Smooth muscle cell (in vitro differentiated cells): ENCODE data around the gene SPZ1. TPM values are rescaled to one million over a fixed set of nuclear protein-coding genes. Genes with fewer than 3 reads are reported as not detected.
"Not testable (repeated sequence)": the region's sequence is repeated elsewhere in the genome, so short reads cannot be mapped to it uniquely, and the experiment has no call there.

Experiments used
- DNase-seq: peaks from one replicate; lab custom pipeline; 2025; ENCODE audit not compliant: unreplicated experiment; lab: John Stamatoyannopoulos, UW
- H2AFZ ChIP-seq: fragments of 200-600 bp; sonication (generic); 2 replicates; pipeline ENCODE4 v1.6.0; 2016; ENCODE audit warnings: antibody characterized with exemption, low read depth, mild to moderate bottlenecking
- H3F3A ChIP-seq: fragments of 200-600 bp; sonication (generic); 2 replicates; pipeline ENCODE4 v1.6.0; 2017; ENCODE audit warnings: antibody characterized with exemption, low read depth
- H3K27ac ChIP-seq: fragments of 200-600 bp; sonication (generic); 2 replicates; pipeline ENCODE4 v1.5.1; 2016; ENCODE audit warnings: low read depth, mild to moderate bottlenecking
- H3K27me3 ChIP-seq: fragments of 200-600 bp; sonication (generic); 2 replicates; pipeline ENCODE4 v1.6.1; 2016; ENCODE audit warnings: low read depth, mild to moderate bottlenecking
- H3K36me3 ChIP-seq: fragments of 200-600 bp; sonication (generic); 2 replicates; pipeline ENCODE4 v1.5.1; 2016; ENCODE audit warnings: low read depth
- H3K4me1 ChIP-seq: fragments of 200-600 bp; sonication (generic); 2 replicates; pipeline ENCODE4 v1.5.1; 2016; ENCODE audit warnings: low read depth
- H3K4me2 ChIP-seq: fragments of 200-600 bp; sonication (generic); 2 replicates; pipeline ENCODE4 v1.6.0; 2016; ENCODE audit warnings: mild to moderate bottlenecking
- H3K4me3 ChIP-seq: fragments of 200-600 bp; sonication (generic); 2 replicates; pipeline ENCODE4 v1.5.1; 2016; ENCODE audit warnings: mild to moderate bottlenecking
- H3K79me2 ChIP-seq: fragments of 200-600 bp; sonication (generic); 2 replicates; pipeline ENCODE4 v1.6.0; 2016; ENCODE audit warnings: low read depth, mild to moderate bottlenecking
- H3K9ac ChIP-seq: fragments of 200-600 bp; sonication (generic); 2 replicates; pipeline ENCODE4 v1.6.0; 2016; ENCODE audit warnings: low read depth
- H3K9me3 ChIP-seq: fragments of 200-600 bp; sonication (generic); replicated peaks from 2 replicates; pipeline ENCODE4 v1.5.1; 2016; ENCODE audit warnings: low read depth
- H4K20me1 ChIP-seq: fragments of 200-600 bp; sonication (generic); 2 replicates; pipeline ENCODE4 v1.6.0; 2016; ENCODE audit warnings: low read depth
- WGBS: methylation state at CpG from one replicate; pipeline ENCODE4 v1.1.7; 2016; ENCODE audit warnings: low lambda C conversion rate; 5-methylcytosine and 5-hydroxymethylcytosine counted together
- polyA plus RNA-seq: library from polyadenylated mRNA; unstranded; fragments of >200 nt; fragmentation: Nextera tagmentation; extraction: Ambion mirVana; gene quantifications from 2 replicates; pipeline ENCODE4 v1.2.1, GENCODE V29; 2016
- total RNA-seq: library from RNA; depleted of rRNA; stranded (reverse); fragments of >200 nt; gene quantifications from 2 replicates; pipeline ENCODE4 v1.2.3, GENCODE V29; 2014
- TF ChIP-seq, protein P1 (sequence below): fragments of 200-600 bp; sonication (generic); IDR thresholded peaks from 2 replicates; pipeline ENCODE4 v1.5.1; 2017; ENCODE audit warnings: borderline replicate concordance, mild to moderate bottlenecking, antibody characterized with exemption; ENCODE audit not compliant: insufficient read depth, poor library complexity, severe bottlenecking

SPZ1 gene
- total and polyA plus RNA-seq, 2 experiments from 2014 or later, result not detected

- Histone ChIP-seq H3K27me3 (no peaks in the 10 kb centered on the region), H3F3A (no peaks in the 10 kb centered on the region), H3K4me2 (no peak overlapping the region), H2AFZ (no peak overlapping the region), H3K36me3 (no peaks in the 10 kb centered on the region), H3K4me1 (no peaks in the 10 kb centered on the region), H3K79me2 (no peaks in the 10 kb centered on the region), H4K20me1 (no peaks in the 10 kb centered on the region), H3K9me3 (no peaks in the 10 kb centered on the region), H3K4me3 (no peak overlapping the region), H3K9ac (no peak overlapping the region), H3K27ac (no peak overlapping the region)
- WGBS, result 98% methylated on average over 8 of the region's 8 CpGs
- DNase-seq, result no peak
- TF ChIP-seq, protein P1, sequence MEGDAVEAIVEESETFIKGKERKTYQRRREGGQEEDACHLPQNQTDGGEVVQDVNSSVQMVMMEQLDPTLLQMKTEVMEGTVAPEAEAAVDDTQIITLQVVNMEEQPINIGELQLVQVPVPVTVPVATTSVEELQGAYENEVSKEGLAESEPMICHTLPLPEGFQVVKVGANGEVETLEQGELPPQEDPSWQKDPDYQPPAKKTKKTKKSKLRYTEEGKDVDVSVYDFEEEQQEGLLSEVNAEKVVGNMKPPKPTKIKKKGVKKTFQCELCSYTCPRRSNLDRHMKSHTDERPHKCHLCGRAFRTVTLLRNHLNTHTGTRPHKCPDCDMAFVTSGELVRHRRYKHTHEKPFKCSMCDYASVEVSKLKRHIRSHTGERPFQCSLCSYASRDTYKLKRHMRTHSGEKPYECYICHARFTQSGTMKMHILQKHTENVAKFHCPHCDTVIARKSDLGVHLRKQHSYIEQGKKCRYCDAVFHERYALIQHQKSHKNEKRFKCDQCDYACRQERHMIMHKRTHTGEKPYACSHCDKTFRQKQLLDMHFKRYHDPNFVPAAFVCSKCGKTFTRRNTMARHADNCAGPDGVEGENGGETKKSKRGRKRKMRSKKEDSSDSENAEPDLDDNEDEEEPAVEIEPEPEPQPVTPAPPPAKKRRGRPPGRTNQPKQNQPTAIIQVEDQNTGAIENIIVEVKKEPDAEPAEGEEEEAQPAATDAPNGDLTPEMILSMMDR, result no peak
These were observed 20.2 kb upstream of the SPZ1 start for GRCh38 chr5:80299601-80300000.

- no peaks in the 10 kb centered on the region for H4K20me1 ChIP-seq
- TF ChIP-seq, protein P1, result no peak
- H3K79me2 ChIP-seq, result no peaks in the 10 kb centered on the region
- no peak overlapping the region for H3K9ac ChIP-seq
- no peaks in the 10 kb centered on the region for H3K9me3 ChIP-seq
- no peak for DNase-seq
- no peak overlapping the region for H2AFZ ChIP-seq
- no peak overlapping the region for H3K27ac ChIP-seq
- no peak overlapping the region for H3K4me2 ChIP-seq
- no peaks in the 10 kb centered on the region for H3K27me3 ChIP-seq
- H3F3A ChIP-seq, result no peaks in the 10 kb centered on the region
- 93% methylated on average over 8 of the region's 8 CpGs for WGBS
- no peaks in the 10 kb centered on the region for H3K36me3 ChIP-seq
- no peaks in the 10 kb centered on the region for H3K4me1 ChIP-seq
- H3K4me3 ChIP-seq, result no peak overlapping the region
These were observed 19.7 kb upstream of the SPZ1 start for GRCh38 chr5:80300125-80300524.

- not testable (repeated sequence) for H3K36me3 ChIP-seq, H3K79me2 ChIP-seq, H3F3A ChIP-seq, H2AFZ ChIP-seq, H3K27ac ChIP-seq, H3K4me2 ChIP-seq, H3K27me3 ChIP-seq, H4K20me1 ChIP-seq, H3K4me3 ChIP-seq, DNase-seq, H3K9me3 ChIP-seq, H3K9ac ChIP-seq, H3K4me1 ChIP-seq
- 99% methylated on average over 14 of the region's 27 CpGs for WGBS
These were observed 19.0 kb upstream of the SPZ1 start for GRCh38 chr5:80300796-80301195.

- H3K4me3 ChIP-seq, H3K36me3 ChIP-seq, H3K27ac ChIP-seq, DNase-seq, H3K27me3 ChIP-seq, H3K4me1 ChIP-seq, H3K9ac ChIP-seq, H3F3A ChIP-seq, H3K9me3 ChIP-seq, H3K4me2 ChIP-seq, H2AFZ ChIP-seq, H3K79me2 ChIP-seq, H4K20me1 ChIP-seq: not testable (repeated sequence)
- no CpG with 5 or more reads among the region's 34 CpGs for WGBS
These were observed 18.5 kb upstream of the SPZ1 start for GRCh38 chr5:80301342-80301741.

DNA sequence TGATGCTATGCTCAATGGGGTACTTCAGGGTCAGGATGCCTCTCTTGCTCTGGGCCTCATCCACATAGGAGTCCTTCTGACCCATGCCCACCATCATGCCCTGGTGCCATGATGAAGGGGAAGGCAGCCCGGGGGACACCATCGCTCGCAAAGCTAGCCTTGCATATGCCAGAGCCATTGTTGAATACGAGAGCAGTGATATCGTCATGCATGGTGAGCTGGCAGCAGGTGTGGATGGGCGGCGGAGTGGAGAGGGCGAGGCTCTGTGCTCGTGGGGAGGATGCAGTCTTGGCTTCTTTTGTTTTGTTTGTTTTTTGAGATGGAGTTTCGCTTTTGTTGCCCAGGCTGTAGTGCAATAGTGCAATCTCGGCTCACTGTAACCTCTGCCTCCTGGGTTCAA, 17.2 kb upstream of the SPZ1 start:
- H3K9ac ChIP-seq, result no peak overlapping the region
- H3K4me2 ChIP-seq, result no peak overlapping the region
- no peaks in the 10 kb centered on the region for H3K27me3 ChIP-seq
- no peaks in the 10 kb centered on the region for H3K4me1 ChIP-seq
- no peak overlapping the region for H3K27ac ChIP-seq
- no peaks in the 10 kb centered on the region for H3K36me3 ChIP-seq
- no peaks in the 10 kb centered on the region for H3K79me2 ChIP-seq
- WGBS, result 99% methylated on average over 11 of the region's 11 CpGs
- no peak overlapping the region for H3K4me3 ChIP-seq
- H3K9me3 ChIP-seq, result no peaks in the 10 kb centered on the region
- TF ChIP-seq, protein P1, result no peak
- no peak overlapping the region for H2AFZ ChIP-seq
- no peaks in the 10 kb centered on the region for H4K20me1 ChIP-seq
- no peaks in the 10 kb centered on the region for H3F3A ChIP-seq
- no peak for DNase-seq
